HG03565 (cell line): ENCODE data around the gene TRAM2.

Source experiments
- ATAC-seq: cut with Tn5 transposase; IDR thresholded peaks from one replicate; pipeline ENCODE4 v1.9.1; 2021; ENCODE audit warnings: mild to moderate bottlenecking, moderate library complexity; ENCODE audit not compliant: unreplicated experiment

The TRAM2 gene

GRCh38 chr6:52533491-52533890, 43.4 kb downstream of the TRAM2 start:
- no peak for ATAC-seq

- ATAC-seq = no peak
Measured at GRCh38 chr6:52532457-52532856, 44.4 kb downstream of the TRAM2 start.

- no peak for ATAC-seq
Measured at GRCh38 chr6:52531834-52532233, 45.0 kb downstream of the TRAM2 start.

GRCh38 chr6:52531396-52531795, 45.5 kb downstream of the TRAM2 start:
- no peak for ATAC-seq

GRCh38 chr6:52530351-52530750, 46.5 kb downstream of the TRAM2 start:
- no peak for ATAC-seq

GRCh38 chr6:52529311-52529710, 47.5 kb downstream of the TRAM2 start:
- no peak for ATAC-seq

- no peak for ATAC-seq
Measured at GRCh38 chr6:52527436-52527835, 49.4 kb downstream of the TRAM2 start.

GRCh38 chr6:52526634-52527033, 50.2 kb downstream of the TRAM2 start:
- no peak for ATAC-seq

- no peak for ATAC-seq
Measured at GRCh38 chr6:52524918-52525317, 51.9 kb downstream of the TRAM2 start.

GRCh38 chr6:52523378-52524142, 53.3 kb downstream of the TRAM2 start:
- no peak for ATAC-seq

GRCh38 chr6:52522655-52523054, 54.2 kb downstream of the TRAM2 start:
- ATAC-seq = no peak

- no peak for ATAC-seq
Measured at GRCh38 chr6:52522151-52522626, 54.7 kb downstream of the TRAM2 start.

- no peak for ATAC-seq
Measured at GRCh38 chr6:52519618-52520017, 57.2 kb downstream of the TRAM2 start.

GRCh38 chr6:52518279-52518945, 58.4 kb downstream of the TRAM2 start:
- no peak for ATAC-seq

- peak; percentile 96 for ATAC-seq
Measured at GRCh38 chr6:52517502-52518278, 59.2 kb downstream of the TRAM2 start.

- ATAC-seq = no peak
Measured at GRCh38 chr6:52516943-52517342, 59.9 kb downstream of the TRAM2 start.

GRCh38 chr6:52516269-52516668, 60.6 kb downstream of the TRAM2 start:
- ATAC-seq = no peak

- ATAC-seq = no peak
Measured at GRCh38 chr6:52515219-52515960, 61.5 kb downstream of the TRAM2 start.

- ATAC-seq = no peak
Measured at GRCh38 chr6:52514514-52514913, 62.3 kb downstream of the TRAM2 start.

- no peak for ATAC-seq
Measured at GRCh38 chr6:52513896-52514295, 63.0 kb downstream of the TRAM2 start.

GRCh38 chr6:52513464-52513863, 63.4 kb downstream of the TRAM2 start:
- ATAC-seq = no peak
